ENCODE measurements around the gene PTPN7.

PTPN7 gene

DNA sequence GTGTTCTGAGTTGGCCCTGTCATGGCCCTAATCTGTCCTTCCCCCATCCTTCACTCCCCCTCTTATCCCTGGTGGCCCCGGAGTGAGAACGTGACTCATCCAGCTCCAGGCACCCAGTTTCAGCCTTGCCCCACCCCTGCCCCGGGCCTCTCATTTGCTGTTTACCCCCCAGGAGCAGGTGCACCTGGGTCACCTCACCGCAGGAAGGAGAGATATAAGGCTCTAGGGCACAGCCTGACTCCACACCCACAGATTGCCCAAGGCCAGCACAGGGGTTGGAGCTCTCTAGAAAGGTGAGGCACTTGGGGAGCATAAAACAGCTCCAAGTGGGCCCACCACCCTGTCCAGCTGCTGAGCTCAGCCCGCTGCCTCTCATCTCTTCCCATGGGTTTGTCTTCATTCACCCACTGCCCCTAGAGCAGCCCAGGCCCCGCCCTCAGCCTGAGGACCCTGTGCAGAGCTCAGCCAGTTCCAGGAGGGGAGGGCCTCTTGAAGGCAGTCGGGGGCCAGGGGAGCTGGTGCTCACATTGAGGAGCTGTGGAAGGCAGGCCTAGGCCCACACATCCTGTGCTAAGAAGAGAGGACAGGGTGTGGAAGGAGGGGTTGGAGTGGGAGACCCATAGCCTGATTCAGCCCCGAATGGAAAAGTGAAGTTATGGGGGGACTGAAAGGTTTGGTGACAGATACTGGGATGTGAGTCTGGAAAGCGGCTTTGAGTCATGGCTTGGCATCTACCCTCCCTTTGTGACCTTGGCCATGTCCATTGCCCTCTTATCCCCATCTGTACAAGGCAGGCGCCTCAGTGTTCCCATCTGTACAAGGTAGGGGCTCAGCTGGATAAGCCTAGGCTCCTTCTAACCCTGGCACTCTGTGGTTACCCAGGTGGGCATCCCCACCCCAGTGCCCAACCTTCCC, 53.8 kb downstream of the PTPN7 start:
- DNase-seq, result no peak

DNA sequence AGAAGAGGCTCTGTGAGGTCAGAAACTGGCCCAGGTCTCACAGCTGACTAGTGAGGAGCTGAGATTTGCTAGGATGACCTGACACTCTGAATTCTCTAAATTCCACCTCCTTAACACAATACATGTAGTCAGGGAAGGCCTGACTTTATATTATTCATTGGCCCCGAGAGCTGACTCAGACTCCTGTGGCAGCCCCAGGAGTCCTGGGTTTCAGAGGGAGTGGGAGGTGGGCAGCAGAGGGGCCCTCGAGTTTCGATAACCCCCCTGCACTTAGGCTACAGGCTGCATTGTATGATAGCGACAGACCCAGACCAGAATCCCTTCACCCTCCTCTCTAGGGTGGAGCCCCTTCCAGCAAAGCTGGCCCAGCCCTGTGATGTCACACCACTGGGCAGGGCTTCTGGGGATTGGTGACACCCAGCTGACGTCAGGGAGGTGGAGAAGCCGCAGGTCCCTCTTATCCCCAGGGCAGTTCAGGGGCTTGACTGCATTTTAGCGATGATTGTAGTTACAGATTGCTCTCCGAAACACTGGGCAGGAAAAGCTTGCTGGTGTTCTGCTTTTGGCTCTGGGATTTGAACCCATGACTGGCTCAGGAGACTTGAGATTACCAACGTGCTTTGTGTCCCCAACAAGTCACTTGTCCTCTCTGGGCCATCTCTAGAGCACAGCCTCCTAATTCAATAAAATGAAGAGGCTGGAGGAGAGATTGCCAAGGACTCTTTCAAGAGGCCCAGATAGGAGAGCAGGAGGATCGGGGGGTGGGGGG, 54.6 kb downstream of the PTPN7 start:
- DNase-seq, result no peak

DNA sequence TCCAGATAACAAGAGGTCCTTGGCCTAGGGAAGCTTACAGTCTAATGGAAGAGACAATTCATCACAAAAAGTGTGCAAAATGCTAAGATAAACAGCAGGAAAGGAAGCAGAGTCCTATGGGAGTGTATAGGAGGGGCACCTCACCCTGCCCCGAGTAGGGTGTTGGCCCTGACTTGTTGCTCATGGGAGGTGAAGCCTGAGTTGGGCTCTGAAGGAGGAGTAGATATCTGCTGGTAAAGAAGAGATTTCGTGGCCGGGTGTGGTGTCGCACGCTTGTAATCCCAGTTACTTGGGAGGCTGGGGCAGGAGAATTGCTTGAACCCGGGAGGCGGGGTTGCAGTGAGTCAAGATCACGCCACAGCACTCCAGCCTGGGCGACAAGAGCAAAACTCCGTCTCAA, 56.3 kb downstream of the PTPN7 start:
- DNase-seq, result no peak

GRCh38 chr1:202101184-202101583, 59.2 kb downstream of the PTPN7 start:
- peak in 1 of 14 donors; percentile 50 for DNase-seq
